ENCODE measurements around the gene LBHD2. TPM values are rescaled to one million over a fixed set of nuclear protein-coding genes. Genes with fewer than 3 reads are reported as not detected.

Gene LBHD2
- total and polyA plus RNA-seq, 2 of the 13 experiments (the other 11 are each of a cell fraction or from before 2014, with no cell fraction given): 0.67 to 1.00 TPM

DNA sequence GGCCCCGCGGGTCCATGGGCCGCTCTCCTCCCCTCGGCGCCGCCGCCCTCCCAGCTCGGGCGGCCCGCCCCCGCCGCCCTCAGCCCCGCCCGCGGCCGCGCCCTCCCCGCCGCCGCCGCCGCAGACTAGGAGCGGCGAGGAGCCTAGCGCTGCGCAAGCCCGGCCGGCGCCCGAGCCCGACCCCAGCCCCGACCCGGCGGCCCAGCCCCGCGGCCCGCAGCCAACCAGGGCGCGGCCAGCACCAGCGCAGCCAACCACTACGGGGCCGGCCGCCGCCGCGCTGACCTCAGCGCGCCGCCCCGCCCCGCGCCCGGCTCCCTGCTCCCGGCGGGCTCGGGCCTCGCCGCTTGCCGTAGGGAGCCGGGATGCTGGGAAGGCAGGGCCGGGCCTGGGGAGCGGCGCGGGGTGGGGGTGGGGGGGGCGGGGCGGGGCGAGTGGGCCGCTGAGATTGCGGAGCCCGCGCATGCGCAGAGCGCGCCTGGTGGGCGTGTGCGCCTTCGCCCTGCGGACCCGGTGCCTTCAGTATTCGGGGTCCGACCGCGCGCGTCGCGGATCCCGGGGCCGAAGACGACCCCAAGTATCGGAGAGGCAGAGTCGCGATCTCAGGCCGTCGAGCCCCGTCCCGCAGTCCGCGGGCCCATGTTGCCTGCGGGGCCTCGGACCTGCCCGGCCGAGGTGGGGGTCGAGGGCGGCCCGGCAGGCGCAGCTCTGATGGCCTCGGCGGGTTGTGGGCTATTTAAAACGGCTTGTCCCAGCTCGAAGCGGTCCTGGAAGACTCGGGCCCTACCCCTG lies 26.4 kb upstream of the LBHD2 start, which contains the start of gene CDC42BPB (continued):
- TF ChIP-seq ZNF510 (CRISPR knock-in tag; IDR thresholded peaks at IDR 0.05; ENCODE audit: low read depth): no peak
- no peak for TF ChIP-seq TAF15 (IDR thresholded peaks at IDR 0.05; ENCODE audit: low read depth, low read length, poor library complexity, severe bottlenecking)
- TF ChIP-seq ZNF33B (CRISPR knock-in tag; IDR thresholded peaks at IDR 0.05): 0 out of 2 replicates have a peak, but pooled peaks have one; percentile 50
- TF ChIP-seq, protein P1, sequence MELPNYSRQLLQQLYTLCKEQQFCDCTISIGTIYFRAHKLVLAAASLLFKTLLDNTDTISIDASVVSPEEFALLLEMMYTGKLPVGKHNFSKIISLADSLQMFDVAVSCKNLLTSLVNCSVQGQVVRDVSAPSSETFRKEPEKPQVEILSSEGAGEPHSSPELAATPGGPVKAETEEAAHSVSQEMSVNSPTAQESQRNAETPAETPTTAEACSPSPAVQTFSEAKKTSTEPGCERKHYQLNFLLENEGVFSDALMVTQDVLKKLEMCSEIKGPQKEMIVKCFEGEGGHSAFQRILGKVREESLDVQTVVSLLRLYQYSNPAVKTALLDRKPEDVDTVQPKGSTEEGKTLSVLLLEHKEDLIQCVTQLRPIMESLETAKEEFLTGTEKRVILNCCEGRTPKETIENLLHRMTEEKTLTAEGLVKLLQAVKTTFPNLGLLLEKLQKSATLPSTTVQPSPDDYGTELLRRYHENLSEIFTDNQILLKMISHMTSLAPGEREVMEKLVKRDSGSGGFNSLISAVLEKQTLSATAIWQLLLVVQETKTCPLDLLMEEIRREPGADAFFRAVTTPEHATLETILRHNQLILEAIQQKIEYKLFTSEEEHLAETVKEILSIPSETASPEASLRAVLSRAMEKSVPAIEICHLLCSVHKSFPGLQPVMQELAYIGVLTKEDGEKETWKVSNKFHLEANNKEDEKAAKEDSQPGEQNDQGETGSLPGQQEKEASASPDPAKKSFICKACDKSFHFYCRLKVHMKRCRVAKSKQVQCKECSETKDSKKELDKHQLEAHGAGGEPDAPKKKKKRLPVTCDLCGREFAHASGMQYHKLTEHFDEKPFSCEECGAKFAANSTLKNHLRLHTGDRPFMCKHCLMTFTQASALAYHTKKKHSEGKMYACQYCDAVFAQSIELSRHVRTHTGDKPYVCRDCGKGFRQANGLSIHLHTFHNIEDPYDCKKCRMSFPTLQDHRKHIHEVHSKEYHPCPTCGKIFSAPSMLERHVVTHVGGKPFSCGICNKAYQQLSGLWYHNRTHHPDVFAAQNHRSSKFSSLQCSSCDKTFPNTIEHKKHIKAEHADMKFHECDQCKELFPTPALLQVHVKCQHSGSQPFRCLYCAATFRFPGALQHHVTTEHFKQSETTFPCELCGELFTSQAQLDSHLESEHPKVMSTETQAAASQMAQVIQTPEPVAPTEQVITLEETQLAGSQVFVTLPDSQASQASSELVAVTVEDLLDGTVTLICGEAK (IDR thresholded peaks at IDR 0.05): no peak
- TF ChIP-seq, protein P1 (CRISPR knock-in tag; IDR thresholded peaks at IDR 0.05): peak; percentile 34; the same call in 1 of the 2 replicates
- no peak for TF ChIP-seq MED8 (CRISPR knock-in tag; IDR thresholded peaks at IDR 0.05; ENCODE audit: insufficient replicate concordance)
- no peak for TF ChIP-seq RBFOX2 (IDR thresholded peaks at IDR 0.05; ENCODE audit: low read depth, low read length)
- TF ChIP-seq CBX1 (IDR thresholded peaks at IDR 0.05; ENCODE audit: low read depth): no peak
- no peak for TF ChIP-seq CHD4 (IDR thresholded peaks at IDR 0.05; ENCODE audit: borderline replicate concordance, low read length)
- TF ChIP-seq NR2F6 (IDR thresholded peaks at IDR 0.05): no peak
- TF ChIP-seq NR2F6 (CRISPR knock-in tag; IDR thresholded peaks at IDR 0.05): no peak
- TF ChIP-seq PHF8 (CRISPR knock-in tag; IDR thresholded peaks at IDR 0.05): peak; percentile 82
- no peak for TF ChIP-seq BHLHE40 (IDR thresholded peaks at IDR 0.05; ENCODE audit: low read length)
- TF ChIP-seq, protein P2, sequence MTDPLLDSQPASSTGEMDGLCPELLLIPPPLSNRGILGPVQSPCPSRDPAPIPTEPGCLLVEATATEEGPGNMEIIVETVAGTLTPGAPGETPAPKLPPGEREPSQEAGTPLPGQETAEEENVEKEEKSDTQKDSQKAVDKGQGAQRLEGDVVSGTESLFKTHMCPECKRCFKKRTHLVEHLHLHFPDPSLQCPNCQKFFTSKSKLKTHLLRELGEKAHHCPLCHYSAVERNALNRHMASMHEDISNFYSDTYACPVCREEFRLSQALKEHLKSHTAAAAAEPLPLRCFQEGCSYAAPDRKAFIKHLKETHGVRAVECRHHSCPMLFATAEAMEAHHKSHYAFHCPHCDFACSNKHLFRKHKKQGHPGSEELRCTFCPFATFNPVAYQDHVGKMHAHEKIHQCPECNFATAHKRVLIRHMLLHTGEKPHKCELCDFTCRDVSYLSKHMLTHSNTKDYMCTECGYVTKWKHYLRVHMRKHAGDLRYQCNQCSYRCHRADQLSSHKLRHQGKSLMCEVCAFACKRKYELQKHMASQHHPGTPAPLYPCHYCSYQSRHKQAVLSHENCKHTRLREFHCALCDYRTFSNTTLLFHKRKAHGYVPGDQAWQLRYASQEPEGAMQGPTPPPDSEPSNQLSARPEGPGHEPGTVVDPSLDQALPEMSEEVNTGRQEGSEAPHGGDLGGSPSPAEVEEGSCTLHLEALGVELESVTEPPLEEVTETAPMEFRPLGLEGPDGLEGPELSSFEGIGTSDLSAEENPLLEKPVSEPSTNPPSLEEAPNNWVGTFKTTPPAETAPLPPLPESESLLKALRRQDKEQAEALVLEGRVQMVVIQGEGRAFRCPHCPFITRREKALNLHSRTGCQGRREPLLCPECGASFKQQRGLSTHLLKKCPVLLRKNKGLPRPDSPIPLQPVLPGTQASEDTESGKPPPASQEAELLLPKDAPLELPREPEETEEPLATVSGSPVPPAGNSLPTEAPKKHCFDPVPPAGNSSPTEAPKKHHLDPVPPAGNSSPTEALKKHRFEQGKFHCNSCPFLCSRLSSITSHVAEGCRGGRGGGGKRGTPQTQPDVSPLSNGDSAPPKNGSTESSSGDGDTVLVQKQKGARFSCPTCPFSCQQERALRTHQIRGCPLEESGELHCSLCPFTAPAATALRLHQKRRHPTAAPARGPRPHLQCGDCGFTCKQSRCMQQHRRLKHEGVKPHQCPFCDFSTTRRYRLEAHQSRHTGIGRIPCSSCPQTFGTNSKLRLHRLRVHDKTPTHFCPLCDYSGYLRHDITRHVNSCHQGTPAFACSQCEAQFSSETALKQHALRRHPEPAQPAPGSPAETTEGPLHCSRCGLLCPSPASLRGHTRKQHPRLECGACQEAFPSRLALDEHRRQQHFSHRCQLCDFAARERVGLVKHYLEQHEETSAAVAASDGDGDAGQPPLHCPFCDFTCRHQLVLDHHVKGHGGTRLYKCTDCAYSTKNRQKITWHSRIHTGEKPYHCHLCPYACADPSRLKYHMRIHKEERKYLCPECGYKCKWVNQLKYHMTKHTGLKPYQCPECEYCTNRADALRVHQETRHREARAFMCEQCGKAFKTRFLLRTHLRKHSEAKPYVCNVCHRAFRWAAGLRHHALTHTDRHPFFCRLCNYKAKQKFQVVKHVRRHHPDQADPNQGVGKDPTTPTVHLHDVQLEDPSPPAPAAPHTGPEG (CRISPR knock-in tag; IDR thresholded peaks at IDR 0.05): no peak
- 0 out of 2 replicates have a peak, but pooled peaks have one; percentile 36 for TF ChIP-seq KAT8 (CRISPR knock-in tag; IDR thresholded peaks at IDR 0.05)
- no peak for TF ChIP-seq SP1 (IDR thresholded peaks at IDR 0.05)
- TF ChIP-seq SP1 (CRISPR knock-in tag; IDR thresholded peaks at IDR 0.05): peak; percentile 12; the same call in 1 of the 2 replicates
